ENCODE results near the gene APH1B.

DNA sequence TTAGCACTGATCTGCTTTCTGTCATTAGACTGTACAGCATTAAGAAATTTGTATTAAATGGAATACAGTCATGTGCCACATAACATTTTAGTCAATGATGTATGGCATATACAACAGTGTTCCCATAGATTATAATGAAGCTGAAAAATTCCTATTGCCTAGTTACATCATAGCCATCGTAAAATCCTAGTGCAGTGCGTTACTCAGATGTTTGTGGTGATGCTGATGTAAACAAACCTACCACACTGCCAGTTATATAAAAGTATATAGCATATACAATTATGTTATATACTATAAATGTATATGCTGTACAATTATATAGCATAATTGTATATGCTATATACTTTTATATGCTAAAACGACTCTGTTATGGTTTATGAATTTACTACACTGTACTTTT lies 41.7 kb downstream of the APH1B start:
- TF ChIP-seq CTCF (IDR thresholded peaks at IDR 0.05) (no peak), POLR2A (IDR thresholded peaks at IDR 0.05) (no peak), POLR2AphosphoS5 (IDR thresholded peaks at IDR 0.05) (no peak)

Data from gastroesophageal sphincter (tissue), 3 donors.